Kidney tubule cell (primary cell): Measurements from ENCODE around the gene SOX4.

Source experiments
- DNase-seq: peaks from one replicate; pipeline ENCODE4 v3.0.0-alpha.2; 2018; ENCODE audit warnings: low spot score

The SOX4 gene

GRCh38 chr6:21614226-21614625, 20.7 kb downstream of the SOX4 start:
- DNase-seq, result no peak

GRCh38 chr6:21615504-21615903, 22.0 kb downstream of the SOX4 start:
- peak; percentile 37 for DNase-seq

GRCh38 chr6:21616005-21616404, 22.5 kb downstream of the SOX4 start:
- no peak for DNase-seq

GRCh38 chr6:21625642-21626041, 32.1 kb downstream of the SOX4 start:
- no peak for DNase-seq

- no peak for DNase-seq
These were observed 33.2 kb downstream of the SOX4 start for GRCh38 chr6:21626756-21627155.

- no peak for DNase-seq
These were observed 34.6 kb downstream of the SOX4 start for GRCh38 chr6:21628160-21628559.

- no peak for DNase-seq
These were observed 40.1 kb downstream of the SOX4 start for GRCh38 chr6:21633511-21634109.

GRCh38 chr6:21634582-21634981, 41.0 kb downstream of the SOX4 start:
- DNase-seq, result peak; percentile 77

- no peak for DNase-seq
These were observed 43.3 kb downstream of the SOX4 start for GRCh38 chr6:21636876-21637275.

GRCh38 chr6:21639316-21639715, 45.8 kb downstream of the SOX4 start:
- DNase-seq, result no peak
